UCSD-AML1 (cell line): Measurements from ENCODE around the gene STAT6.
"Not testable (repeated sequence)": the region's sequence is repeated elsewhere in the genome, so short reads cannot be mapped to it uniquely, and the experiment has no call there.

Experiments used
- DNase-seq: peaks from one replicate; lab custom pipeline; 2025; ENCODE audit not compliant: unreplicated experiment; lab: John Stamatoyannopoulos, UW

The STAT6 gene

DNA sequence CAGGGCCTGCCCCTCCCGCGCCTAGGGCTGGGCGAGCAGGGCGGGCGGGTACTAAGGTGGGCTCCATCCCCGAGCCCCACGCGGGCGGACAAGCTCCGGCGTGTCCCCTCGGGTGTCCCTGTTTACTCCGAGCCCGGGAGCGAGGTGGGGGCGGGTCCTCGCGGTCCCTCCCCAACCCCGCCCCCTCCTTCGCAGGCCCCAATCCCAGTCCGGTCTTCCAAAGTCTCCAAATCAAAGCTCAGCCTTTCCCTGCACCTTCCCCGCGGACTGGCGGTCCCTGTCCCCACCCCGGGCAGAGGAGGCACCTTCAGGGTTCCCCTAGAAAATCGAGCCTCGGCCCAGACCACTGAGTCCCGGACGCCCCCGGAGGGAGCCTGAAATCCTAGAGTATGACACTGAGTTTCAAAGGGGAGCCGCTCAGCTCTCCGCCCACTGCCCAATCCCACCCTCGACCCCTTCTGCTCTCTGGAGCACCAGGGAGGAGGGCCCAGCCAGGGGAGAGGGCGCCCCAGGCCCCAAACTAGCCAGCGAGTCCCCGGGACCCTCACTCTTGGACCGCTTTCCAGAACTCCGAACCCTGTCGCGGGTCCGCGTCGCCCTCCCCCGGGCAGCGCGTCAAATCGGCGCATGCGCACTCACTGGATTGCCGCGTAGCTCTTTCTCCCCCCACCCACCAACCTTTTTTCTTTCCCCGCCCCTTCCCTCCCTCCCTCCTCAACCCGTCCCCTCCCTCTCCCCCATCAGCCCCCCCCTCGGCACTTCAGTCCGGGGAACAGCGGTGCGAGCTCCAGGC lies 16.8 kb upstream of the STAT6 start, which contains the start of gene LRP1:
TSS of gene LRP1 (plus strand) at position 758 of the 793 bp plus-strand sequence. CDS start 482 bp downstream, outside the sequence.
- DNase-seq = no peak

DNA sequence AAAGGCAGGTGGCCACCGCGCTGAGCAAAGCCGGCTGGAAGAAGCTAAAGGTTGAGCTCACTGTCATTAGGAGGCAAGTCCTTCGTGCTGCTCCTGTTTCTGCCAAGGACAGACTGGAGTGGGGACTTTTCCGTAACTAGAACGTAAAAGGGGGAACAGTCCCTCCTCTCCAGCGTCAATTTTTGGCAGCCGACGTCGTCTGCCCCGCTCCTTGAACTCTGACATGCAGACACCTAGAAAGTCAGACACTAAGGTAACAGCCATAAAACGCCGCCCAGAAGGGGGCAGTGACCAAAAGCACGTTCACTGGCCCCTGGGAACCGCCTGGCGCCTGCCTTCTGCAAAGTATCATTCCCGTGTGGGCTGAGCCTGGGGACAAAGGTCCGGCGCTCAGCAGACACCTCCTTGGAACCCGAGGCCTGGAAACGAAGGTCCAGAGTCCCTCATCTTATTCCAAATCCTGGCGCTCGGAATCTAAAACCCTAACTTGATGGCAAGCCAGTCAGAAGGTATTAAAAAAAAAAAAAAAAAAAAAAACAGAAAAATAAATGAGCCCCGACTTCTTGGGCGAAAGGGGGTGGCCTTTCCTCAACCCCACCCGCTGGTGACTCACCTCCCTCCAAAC lies 16.1 kb upstream of the STAT6 start:
- DNase-seq = peak; percentile 38

DNA sequence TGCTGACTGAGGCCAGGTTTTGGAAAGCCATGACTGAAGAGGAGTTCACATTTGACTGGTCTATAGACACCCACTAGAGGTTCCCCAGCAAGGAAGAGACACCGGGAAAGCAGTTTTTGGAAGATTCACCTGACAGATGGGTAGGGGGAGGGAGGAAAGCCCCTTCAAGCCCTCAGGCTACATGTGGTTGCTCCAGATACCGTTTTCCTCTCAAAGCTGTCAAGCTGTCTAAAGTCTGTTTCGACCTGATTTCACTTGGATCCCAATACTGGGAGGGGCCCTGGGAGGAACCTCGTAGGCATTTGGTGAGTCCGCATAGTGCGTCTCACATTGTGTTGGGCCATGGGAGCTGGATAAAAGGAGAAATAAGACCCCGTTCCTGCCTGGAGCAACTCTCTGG lies 15.4 kb upstream of the STAT6 start:
- no peak for DNase-seq

DNA sequence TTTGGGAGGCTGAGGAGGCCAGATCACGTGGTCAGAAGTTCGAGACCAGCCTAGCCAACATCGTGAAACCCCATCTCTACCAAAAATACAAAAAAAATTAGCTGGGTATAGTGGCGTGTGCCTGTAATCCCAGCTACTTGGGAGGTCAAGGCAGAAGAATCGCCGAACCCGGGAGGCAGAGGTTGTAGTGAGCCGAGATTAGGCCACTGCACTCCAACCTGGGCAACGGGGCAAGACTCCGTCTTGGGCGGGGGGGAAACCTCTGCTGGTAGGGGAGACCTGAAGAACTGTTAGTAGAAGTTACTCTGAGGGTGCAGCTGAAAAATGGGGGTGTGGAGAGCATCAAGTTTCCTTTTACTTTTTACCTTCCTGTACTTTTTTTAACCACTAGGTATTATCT lies 14.9 kb upstream of the STAT6 start:
- DNase-seq = no peak

DNA sequence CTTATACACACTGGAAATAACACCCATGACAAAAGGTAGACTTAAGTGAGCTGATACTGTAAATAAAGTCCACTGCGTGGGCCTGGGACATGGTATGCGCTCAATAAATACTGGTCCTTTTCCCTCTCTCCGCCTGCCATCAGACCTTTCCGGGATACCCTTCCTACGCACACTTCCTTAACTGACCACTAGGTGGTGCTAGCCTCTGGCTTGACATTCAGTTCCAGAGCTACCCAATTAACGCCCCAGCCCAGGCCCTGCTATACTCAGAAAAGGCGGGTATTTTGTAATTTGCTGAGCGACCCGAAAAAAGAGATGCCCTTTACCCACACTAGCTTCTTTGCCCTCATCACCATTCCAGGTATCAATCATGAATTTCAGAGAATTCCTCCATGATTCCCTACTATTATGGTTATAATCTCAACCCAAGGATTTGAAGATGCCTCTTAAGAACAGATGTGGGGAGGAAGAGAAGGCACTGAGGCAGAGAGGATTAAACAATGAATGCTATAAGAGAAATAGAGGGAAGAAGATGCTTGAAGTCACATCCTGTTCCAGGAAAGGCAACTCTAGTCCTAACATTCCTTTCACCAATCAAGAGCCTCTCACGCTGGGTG lies 13.2 kb upstream of the STAT6 start:
- peak; percentile 45 for DNase-seq

DNA sequence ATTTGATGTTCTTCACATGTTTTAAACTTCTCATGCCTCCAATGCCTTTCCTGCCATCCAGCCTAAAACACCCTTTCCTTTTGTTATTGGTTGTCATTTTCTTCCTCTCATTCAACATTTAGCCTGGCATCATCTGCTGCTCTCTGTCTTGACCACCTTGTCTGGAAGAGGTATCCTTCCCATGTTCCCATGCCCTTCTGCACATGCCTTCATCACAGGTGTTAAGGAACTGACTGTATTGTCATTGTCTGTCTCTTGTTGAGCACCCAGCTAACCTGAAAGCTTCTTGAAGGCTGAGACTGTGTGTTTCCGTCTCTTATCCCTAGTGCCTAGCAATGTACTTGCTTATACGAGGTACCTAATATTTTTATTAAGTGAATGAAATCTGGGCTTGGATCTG lies 12.7 kb upstream of the STAT6 start:
- DNase-seq = no peak

DNA sequence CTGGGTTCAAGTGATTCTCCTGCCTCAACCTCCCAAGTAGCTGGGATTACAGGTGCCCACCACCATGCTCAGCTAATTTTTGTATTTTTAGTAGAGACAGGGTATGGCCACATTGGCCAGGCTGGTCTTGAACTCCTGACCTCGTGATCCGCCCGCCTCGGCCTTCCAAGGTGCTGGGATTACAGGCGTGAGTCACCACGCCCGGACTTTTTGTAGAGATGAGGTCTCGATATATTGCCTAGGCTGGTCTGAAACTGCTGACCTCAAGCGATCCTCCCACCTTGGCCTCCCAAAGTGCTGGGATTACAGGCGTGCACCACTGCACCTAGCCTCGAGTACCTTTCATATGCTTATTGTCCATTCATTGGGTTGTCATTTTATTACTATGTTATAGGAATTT lies 9.6 kb upstream of the STAT6 start:
- DNase-seq = not testable (repeated sequence)

DNA sequence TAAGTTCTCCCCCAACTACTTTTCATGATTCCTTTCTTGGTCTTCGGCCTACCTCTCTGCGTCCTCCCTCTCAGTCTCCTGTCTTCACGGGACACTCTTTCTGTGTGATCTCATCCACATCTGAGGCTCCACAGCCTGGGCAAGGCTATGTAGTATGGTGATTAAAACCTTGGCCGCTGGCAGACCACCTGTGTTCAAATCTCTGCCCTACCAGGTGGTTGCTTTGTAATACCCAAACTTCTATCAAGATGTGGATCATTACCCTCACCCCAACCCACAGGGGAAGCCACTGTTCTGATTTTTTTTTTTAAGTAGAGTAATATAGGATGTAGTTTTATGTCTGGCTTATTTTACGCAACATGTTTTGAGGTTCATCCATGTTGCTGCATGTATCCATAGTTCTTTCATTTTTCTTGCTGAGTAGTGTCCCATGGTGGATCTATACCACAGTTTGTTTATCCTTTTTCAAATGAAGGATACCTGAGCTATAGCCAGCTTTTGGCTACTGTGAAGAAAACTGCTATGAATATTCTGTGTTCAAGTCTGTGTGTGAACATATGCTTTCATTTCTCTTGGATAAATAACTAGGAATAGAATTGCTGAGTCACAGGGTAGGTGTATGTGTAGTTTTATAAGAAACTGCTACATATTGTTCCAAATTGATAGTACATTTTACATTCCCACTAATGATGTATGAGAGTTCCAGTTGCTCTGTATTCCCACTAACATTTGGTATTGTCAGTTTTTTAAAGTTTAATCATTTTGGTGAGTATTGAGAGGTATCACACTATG lies 8.3 kb upstream of the STAT6 start:
- no peak for DNase-seq

DNA sequence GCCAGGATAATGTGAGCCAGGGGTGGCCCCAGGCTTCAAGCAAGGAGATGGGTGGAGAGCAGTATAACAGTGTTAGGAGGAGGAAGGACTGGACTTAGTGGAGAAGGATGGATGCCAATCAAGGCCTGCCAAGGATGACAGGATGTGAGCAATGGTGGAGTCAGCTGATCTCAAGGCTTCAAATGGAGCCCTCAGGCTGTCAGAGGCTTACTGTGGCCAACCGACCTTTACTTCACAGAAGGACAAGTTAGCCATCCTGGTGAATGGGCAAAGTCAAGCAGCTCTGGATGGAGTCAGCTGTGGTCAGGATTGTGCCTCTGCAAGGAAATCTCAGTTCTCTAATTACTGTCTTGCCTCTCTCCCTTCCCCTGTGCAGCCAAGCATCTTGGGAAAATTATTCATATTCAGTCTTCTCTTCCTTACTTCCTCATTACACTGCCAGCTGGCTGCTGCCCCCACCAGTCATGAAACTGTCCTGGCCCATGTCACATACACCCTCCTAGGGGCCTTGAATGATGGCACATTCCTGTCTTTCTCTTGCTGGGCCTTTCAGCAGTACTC lies 7.6 kb upstream of the STAT6 start:
- DNase-seq = no peak

DNA sequence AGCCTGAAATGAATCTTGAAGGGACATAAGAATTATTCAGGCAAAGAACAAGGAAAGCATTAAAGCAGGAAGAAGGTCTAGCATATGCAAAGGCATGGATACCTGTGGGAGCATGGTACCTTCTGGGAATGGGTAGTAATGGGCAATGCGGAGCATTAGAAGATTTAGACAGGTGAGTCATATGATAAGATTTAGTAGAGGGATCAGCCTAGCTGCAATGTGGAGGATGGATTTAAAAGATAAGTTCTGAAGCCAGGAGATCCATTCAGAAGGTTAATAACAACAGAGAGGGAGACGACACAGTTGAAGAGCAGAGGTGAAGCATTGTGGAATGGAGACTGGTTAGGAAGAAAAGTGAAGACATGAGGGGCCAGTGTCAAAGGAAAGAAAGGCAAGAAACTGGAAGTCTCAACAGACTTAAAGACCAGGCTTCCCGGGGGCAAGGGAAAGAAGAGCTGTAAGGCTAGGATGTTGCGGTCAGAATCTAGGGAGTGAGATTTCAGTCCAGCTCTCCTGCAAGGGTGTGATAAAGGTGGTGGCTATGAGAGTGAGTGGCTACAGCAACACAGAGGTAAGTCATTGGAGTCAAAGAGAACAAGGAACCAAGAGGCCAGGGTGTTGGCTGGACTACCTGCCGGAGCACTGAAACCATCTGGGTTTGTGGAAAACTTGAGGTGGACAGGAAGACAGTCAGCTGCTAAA lies 5.6 kb upstream of the STAT6 start:
- DNase-seq = no peak

DNA sequence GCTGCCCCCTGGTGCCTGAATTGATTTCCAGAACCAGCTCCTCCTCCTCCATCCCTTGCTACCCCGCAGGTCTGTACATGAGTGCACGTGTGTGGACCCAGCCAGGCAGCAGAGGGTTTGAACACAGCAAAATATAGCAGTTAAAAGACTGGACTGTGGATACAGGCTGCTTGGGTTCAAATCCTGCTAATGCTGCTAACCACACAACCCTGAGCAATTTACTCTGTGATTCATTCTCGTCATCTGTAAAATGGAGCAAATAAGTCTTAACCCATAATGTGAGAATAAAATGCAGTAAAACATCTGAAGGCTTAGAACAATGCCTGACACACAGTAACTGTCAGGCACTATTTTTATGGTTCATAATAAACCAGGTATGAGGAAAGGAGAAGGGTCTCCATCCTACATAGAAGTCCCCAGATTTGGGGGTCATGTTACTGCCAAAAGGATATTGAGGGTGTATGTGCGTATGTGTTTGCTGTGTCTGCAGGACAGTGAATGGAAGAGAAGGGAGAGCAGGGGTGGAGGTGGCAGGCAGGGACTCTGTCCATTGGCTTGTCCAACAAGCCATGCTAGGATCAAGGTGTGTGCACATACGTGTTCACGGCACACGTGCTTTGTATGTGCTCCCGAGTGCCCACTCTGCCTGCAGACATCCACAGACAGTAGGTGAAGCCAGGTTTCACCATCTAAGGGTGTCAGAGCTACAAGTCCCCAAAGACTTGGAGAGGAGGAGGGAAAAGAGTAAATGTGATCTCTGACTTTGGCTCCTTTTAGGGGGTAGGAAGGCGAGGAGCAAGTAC lies 1.5 kb upstream of the STAT6 start:
- no peak for DNase-seq

DNA sequence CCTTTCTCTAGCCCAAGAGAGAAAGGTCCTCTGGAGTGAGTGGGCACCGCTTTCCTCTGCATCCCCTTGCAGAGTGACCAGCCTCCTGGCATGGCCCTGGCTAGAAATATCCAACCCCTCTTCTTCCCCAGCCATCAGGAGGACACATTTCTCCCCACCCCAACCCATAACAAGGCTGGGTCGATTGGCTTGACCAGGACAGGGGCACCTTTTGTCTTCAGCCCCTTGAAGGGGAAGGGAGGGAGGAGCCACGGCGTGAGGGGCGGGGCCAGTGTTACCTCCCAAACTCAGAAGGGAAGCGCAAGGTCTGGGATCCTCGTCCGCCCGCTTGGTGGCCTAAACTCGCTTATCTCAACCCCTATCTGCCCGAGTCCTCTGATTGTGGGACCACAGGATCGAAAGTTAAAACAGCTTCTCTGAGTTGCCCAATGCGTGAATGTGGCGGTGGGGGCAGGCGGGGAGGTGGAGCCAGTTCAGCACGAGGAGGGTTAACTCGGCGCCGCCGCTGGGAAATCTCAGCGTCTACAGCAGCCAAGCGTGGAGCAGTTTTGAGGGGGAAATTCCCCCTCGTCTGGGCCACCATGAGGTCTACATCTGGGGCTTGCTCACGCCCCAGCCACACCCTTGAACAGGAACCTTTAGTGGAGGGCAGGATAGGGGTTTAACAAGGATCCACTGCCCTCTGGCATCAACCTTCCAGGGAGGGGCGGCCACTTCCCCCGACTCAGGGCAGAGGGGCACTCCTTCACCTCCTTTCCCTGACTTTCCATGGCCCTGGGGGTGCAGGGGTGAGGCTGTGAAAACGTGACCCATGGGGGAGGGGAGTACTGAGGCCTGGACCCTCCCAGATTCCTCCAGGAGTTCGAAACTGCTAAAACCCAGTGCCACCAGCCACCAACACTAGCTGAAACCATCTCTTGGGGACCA lies 795 bp downstream of the STAT6 start:
- peak; percentile 63 for DNase-seq

DNA sequence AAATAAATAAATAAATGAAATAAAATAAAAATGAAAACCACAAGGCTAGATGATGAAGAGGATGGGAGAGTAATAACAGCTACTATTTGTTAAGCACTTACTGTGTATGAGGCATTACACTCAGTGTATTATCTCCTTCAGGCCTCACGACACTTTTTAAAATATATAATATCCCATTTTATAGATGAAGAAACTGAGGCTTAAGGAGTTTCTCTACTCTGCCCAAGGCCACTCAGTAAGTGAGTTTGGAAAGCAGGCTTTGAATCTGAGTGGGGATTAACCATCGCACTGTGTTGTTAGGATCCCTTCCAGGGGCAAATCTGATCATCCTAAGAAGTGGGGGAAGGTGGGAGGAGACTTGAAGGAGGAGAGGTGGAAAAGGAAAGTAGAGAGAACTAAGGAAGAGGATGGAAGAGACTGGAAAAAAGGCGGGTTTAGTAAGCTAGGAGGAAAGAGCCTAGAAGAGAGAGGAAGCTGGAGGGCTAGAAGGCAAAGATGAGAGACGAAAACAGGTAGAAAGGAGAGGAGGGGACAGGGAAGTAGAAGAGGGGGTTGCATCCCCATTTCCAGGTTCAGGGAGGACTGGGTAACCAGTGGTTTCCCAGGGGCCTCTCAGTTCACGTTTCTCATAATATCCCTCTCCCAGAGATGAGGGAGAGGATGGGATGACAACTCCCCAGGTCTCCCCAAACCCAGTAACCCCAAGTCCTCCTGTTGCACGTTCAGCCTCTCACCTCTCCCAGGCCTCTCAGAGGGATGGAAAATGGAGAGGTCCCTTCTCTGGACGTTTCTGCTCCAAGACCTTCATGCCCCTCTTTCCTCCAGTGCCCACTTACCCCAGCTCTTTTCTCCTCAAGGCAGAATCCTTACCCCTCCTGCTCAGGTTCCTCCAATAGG lies 1.7 kb downstream of the STAT6 start:
- no peak for DNase-seq

DNA sequence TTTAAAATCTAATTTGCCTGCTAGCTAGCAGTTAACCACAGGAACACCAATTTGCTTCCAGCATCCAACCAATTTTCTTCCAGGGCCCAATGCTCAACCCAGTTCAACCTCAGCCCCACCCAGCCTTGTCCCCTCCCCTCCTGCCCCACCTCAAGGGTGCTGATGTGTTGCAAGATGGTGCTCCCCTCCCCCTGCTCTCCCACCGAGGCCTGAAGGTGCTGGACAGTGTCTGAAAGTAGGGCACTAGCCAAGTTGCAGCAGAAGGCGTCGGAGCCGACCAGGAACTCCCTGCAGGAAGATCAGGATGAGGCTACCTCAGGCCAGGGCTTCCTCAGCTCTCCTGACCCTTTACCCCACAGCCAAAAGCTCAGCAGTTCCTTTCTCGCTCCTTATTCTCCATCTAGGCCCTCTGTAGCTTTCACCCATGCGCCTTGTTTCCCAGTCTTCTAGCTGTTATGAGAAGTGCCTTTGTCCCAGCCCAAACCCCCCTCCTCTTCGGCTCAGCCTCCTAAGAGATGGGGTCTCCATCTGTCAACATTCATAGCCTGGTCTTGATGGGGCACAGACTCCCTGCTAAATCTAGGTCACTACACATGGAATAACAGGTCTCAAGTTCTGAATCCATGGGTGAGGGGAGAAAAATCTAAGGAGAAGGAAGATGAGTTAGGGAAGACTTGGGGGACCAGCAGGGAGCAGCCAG lies 3.6 kb downstream of the STAT6 start:
- DNase-seq = no peak

DNA sequence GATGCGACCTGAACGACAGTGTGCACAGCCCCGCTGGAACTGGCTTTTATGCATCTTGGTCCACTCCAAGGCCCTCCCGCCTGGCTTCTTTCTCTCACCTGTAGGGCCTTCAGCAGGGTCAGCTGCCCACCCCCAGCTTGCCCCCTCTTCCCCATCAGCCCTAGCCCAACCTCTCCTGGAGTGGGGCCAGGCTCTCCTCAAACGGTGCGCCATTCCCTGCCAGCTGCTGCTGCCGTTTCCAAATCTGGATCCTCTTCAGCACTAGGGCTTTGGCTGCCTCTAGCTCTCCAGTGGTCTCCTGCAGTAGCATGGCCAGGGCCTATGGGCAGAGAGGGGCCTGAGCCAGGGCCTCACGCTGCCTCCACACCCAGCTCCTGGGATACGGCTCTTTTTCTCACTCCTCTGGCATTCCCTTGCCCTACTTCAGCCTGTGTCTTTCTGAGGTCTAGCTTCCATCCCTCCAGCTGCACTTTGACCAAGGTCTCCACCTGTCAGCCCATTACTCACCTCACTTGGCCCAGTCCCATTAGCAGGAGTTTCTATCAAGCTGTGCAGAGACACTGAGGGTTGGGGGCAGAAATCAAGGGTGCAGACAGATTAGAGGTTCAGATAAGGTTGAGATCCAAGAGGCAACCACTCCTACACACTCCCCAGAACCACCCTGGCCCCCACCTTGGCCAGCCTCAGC lies 5.0 kb downstream of the STAT6 start:
- no peak for DNase-seq

DNA sequence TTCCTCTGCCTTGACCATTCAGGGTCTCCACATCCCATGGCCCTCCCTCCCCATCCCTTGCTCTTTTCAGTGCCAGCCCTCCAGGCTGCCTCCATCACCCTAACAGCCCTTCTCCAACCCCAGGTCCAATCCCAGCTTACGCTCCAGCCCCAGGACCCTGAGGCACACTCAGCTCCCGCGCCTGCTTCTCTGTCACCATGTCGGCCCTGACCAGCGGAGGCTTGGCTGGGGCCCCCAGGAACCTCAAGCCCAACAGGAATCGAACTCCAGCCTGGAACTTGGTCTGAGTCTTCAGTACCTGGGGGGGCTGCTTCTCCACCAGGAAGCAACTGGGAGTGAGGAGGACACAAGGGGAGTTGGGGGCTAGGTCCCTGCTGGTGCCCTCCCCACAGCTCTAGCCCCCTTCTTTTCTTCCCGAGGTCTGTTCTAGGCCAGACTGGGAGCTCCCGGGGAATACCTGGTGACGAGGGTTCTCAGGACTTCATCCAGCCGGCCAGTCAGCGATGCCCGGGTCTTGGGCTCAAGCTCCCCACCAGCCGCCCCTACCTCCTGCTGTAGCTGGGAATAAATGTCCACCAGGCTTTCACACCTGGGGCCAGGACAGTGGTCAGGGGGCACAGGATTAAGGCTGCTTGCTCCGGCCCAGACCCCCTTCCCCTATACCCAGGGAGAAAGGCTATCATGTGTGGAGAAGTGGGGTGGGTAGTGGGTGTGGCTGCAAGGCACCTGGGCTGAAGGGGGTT lies 6.0 kb downstream of the STAT6 start:
- DNase-seq = no peak
